Thyroid gland (tissue), 4 donors: ENCODE data around the gene OTOR.
A peak's percentile ranks its signal among the peaks of the same experiment; 100 is the strongest.

ENCODE experiments used
- POLR2A ChIP-seq, 2 donors: fragments of 450-650 bp; IDR thresholded peaks; one replicate each; pipeline ENCODE4 v1.6.1; 2017; ENCODE audit warnings: antibody characterized with exemption in 2 of 2, mild to moderate bottlenecking in 2 of 2, moderate library complexity in 1 of 2
- TF ChIP-seq, protein P1 (sequence below), 6 experiments: fragments of 200-600 bp in 3 of 6; fragments of 450-650 bp in 3 of 6; sonication (generic) in 3 of 6; IDR thresholded peaks; one replicate each; pipeline ENCODE4 v1.5.1; 2016 to 2019; ENCODE audit warnings: antibody characterized with exemption in 6 of 6, mild to moderate bottlenecking in 2 of 6, inconsistent platforms in 1 of 6, moderate library complexity in 1 of 6

DNA sequence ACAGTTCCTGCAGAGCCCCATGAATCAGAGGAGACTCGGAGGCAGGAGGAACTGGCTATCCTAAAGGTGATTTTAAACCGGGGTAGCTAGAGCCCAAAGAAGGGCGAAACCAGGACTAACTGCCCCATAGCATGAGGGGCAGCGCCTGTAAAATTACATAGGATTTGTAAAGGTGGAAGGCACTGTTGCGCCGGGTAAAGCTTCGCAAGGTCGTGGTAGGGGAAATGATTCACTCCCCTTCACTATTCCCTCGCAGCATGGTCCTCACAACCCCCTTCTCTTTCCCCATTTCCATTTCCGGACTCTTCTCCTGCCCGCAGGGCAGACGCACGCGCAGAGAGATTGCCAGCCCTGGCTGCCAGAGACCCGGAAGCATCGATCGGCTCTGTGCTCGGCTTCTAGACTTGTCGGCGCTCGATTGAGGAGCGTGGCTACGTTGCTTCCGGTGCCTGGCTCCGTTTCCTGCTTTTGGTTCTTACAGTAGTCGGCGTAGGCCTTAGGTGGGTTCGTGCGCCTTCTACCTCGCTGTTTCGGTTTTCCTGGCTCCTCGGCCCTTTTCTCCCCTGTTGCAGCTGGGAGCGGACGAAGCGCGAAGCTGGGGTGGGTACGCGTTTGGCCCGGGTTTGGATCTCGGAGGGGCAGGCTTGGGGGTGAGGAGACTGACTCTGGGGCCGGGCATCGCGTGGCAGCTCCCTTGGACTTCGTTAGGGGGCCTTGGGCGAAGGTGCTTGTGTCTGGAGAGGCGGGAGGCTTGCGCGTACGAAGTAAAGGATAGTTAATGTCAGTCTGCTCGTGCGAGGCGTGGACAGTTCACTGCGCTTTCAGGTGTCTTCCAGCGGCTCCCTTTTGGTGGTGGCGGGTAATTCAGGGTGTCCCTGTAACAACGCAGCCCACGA is 18.3 kb upstream of the OTOR start, which contains the start of gene SNRPB2:
- TF ChIP-seq, protein P1, sequence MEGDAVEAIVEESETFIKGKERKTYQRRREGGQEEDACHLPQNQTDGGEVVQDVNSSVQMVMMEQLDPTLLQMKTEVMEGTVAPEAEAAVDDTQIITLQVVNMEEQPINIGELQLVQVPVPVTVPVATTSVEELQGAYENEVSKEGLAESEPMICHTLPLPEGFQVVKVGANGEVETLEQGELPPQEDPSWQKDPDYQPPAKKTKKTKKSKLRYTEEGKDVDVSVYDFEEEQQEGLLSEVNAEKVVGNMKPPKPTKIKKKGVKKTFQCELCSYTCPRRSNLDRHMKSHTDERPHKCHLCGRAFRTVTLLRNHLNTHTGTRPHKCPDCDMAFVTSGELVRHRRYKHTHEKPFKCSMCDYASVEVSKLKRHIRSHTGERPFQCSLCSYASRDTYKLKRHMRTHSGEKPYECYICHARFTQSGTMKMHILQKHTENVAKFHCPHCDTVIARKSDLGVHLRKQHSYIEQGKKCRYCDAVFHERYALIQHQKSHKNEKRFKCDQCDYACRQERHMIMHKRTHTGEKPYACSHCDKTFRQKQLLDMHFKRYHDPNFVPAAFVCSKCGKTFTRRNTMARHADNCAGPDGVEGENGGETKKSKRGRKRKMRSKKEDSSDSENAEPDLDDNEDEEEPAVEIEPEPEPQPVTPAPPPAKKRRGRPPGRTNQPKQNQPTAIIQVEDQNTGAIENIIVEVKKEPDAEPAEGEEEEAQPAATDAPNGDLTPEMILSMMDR (IDR thresholded peaks at IDR 0.05), result no peak
- TF ChIP-seq POLR2A (IDR thresholded peaks at IDR 0.05), result peak in 1 of 2 donors; percentile 69
